ENCODE results near the gene DPYSL3. TPM values are rescaled to one million over a fixed set of nuclear protein-coding genes. Genes with fewer than 3 reads are reported as not detected.

Gene DPYSL3
- total RNA-seq, 4 donors from 2014 or later, result 31.3 to 46.0 (median 35.1) TPM

DNA sequence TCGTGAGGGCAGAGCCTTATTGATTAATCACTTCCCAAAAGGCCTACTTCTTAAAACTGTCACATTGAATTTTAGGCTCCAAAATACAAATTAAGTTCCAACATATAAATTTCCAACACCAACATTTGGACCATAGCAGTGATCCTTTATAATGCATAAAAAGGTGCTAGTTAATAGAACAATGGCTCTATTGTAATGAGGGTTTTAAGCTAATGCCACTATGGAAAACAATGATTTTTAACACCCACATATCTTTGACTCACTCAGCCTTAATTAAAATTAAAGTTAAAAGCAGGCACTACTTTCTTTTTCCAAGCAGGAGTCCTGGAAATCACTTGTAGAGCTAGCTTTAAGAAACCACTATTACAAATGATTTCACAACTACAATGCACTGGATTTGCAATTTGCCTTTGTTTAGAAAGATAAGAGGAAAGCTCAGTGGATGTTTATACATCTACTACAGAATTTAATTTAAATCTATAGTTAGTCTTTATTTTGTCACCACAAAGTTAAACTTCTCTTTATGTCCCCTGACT lies 41.8 kb downstream of the DPYSL3 start:
- TF ChIP-seq, protein P1, sequence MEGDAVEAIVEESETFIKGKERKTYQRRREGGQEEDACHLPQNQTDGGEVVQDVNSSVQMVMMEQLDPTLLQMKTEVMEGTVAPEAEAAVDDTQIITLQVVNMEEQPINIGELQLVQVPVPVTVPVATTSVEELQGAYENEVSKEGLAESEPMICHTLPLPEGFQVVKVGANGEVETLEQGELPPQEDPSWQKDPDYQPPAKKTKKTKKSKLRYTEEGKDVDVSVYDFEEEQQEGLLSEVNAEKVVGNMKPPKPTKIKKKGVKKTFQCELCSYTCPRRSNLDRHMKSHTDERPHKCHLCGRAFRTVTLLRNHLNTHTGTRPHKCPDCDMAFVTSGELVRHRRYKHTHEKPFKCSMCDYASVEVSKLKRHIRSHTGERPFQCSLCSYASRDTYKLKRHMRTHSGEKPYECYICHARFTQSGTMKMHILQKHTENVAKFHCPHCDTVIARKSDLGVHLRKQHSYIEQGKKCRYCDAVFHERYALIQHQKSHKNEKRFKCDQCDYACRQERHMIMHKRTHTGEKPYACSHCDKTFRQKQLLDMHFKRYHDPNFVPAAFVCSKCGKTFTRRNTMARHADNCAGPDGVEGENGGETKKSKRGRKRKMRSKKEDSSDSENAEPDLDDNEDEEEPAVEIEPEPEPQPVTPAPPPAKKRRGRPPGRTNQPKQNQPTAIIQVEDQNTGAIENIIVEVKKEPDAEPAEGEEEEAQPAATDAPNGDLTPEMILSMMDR (IDR thresholded peaks at IDR 0.05; ENCODE audit: low read depth), result no peak

DNA sequence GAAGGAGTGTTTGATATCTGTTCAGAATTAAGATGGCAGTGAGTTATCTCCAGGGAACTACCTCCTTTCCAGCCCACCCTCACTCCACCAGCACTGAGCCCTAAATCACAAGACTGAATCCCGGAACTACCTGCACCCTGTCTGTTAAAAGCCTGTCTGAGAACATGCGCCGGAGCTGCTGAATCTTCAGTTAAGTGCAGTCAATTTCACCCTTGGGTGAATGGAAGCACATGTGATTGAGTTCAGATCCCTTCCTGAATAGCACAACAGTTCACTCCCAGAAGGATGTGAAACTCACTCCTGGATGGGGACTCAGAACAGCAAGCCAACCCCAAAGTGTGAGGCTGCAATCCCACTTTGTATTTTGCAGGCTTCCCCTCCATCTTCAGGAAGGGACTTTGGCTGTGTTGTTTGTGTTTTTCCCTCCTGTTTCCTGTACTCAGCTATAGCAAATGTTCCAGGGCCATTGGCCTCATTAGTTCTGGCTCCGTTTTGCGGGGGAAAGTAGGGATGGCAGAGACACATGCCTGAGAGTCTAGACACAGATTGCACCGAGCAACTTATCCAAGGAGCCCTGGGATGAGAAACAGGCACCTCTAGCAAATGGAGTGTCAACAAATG lies 43.4 kb downstream of the DPYSL3 start:
- TF ChIP-seq, protein P1 (IDR thresholded peaks at IDR 0.05; ENCODE audit: low read depth), result no peak

DNA sequence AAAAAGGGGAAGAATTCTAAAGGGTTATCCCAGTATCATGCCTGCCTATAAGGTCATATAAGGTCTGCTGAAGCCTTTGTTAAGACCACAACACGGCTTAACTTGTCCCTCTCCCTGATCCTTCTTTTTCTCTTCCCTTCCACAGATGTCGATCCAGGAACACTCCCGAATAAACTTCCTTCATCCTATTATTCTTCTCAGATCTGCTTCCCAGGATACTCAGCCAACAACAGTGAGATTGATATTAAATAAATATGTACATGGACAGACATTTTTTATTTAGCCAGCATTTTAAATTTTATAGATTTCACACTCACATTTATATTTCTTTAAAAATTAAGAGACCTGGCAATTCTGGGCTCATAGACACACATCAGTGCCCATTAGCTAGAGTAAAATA lies 44.1 kb downstream of the DPYSL3 start:
- TF ChIP-seq, protein P1 (IDR thresholded peaks at IDR 0.05; ENCODE audit: low read depth), result no peak

- TF ChIP-seq, protein P1 (IDR thresholded peaks at IDR 0.05; ENCODE audit: low read depth), result no peak
These were observed 45.7 kb downstream of the DPYSL3 start for GRCh38 chr5:147464211-147464610.

- TF ChIP-seq, protein P1 (IDR thresholded peaks at IDR 0.05; ENCODE audit: low read depth), result no peak
These were observed 48.0 kb downstream of the DPYSL3 start for GRCh38 chr5:147461915-147462314.

DNA sequence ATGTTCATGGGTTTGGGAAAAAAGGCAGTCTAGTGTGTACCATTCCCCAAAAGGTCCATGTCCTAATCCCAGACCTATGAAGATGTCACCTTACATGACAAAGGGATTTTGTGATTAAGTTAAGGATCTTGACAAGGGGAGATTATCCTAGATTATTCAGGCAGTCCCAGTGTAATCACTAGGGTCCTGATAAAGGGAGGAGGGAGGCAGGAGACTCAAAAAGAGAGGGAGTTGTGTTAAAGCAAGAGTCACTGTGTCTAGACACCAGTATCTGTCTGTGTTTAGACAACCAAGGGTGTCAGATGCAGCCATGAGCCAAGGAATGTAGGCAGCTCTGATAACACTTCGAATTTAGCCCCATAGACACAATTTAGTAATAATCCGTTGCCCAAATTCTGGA lies 49.5 kb downstream of the DPYSL3 start:
- TF ChIP-seq, protein P1 (IDR thresholded peaks at IDR 0.05; ENCODE audit: low read depth), result no peak

GRCh38 chr5:147458581-147458980 lies 51.3 kb downstream of the DPYSL3 start:
- TF ChIP-seq, protein P1 (IDR thresholded peaks at IDR 0.05; ENCODE audit: low read depth), result no peak
